GM18907 (cell line): Measurements from ENCODE around the gene C1orf216.
"Not testable (repeated sequence)": the region's sequence is repeated elsewhere in the genome, so short reads cannot be mapped to it uniquely, and the experiment has no call there.

ENCODE experiments used
- ATAC-seq: cut with Tn5 transposase; IDR thresholded peaks from one replicate; pipeline ENCODE4 v1.9.1; 2021; ENCODE audit warnings: mild to moderate bottlenecking, moderate library complexity; ENCODE audit not compliant: unreplicated experiment

C1orf216 gene

GRCh38 chr1:35718492-35719336 is at the start of gene C1orf216:
Gene C1orf216, minus strand, starts transcription at chr1:35718884. Its CDS starts 2,563 bp downstream, at chr1:35716321.
- peak; percentile 46 for ATAC-seq

DNA sequence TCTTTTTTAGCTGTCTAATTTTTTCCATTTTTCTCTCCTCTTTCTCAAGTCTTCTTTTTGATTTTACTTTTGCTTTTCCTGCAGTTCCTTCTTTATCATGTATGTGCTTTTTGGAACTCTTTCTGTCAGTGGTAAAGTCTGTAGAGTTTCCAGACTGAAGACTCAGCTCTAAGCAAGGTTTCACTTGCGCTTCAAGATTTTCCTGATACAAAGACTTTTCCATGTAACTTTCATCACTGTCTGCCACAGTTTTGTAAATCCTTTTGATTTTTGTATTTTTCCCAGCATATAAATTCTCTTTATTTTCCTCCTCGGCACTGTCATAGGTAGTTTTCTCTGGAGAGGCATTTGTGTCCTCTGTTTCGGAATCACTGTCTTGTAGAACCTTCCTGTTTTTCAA is 45.6 kb upstream of the C1orf216 start:
- no peak for ATAC-seq

DNA sequence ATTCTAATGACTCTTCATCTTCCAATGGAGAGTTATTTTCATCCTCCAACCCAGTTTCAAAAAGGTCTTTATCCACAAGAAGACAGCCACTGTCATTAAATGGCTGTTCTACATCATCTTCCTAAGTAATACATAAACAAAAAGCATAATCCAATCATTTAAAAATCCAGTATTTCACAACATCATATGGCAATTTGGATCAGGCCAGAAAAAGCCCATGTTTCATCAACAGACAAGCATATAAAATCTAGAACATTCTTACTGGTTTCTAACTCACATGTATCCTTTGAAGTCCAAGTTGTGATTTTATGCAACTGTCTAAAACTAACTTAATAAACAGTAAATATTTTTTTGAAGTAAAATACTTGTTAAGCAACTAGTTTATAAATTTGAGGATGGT is 44.5 kb upstream of the C1orf216 start:
- ATAC-seq: no peak

- no peak for ATAC-seq
Measured at GRCh38 chr1:35762141-35762540, 43.5 kb upstream of the C1orf216 start.

GRCh38 chr1:35756064-35756463 is 37.4 kb upstream of the C1orf216 start:
- ATAC-seq: no peak

GRCh38 chr1:35753626-35754260 is 35.1 kb upstream of the C1orf216 start:
- no peak for ATAC-seq

- ATAC-seq: no peak
Measured at GRCh38 chr1:35748326-35748725, 29.6 kb upstream of the C1orf216 start.

DNA sequence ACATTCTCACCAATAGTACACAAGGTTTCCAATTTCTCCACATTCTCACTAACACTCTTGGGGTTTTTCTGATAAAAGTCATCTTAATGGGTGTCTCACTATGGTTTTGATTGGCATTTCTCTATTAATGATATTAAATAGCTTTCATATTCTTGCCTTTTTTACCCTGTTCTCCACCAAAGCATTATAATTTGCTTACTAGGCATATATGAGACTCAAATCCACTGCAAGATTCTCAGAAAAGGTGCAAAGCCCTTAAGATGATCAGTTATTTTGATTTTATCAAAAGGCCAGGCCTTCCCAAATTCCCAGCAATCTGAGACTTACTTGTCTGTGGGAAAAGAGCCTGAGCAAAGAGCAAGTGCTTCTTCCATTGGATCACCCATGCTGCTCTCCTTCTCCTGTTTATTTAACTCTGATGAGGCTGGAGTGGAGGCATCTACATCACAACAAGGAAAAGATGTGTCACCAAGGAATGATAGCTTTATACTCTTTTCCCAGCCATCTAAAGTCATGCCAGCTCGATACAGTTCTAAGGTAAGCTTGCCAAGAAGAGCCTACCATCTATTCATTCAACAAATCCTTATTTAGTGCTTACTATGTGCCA is 26.5 kb upstream of the C1orf216 start:
- ATAC-seq: no peak

GRCh38 chr1:35737120-35737519 is 18.4 kb upstream of the C1orf216 start:
- ATAC-seq: no peak

DNA sequence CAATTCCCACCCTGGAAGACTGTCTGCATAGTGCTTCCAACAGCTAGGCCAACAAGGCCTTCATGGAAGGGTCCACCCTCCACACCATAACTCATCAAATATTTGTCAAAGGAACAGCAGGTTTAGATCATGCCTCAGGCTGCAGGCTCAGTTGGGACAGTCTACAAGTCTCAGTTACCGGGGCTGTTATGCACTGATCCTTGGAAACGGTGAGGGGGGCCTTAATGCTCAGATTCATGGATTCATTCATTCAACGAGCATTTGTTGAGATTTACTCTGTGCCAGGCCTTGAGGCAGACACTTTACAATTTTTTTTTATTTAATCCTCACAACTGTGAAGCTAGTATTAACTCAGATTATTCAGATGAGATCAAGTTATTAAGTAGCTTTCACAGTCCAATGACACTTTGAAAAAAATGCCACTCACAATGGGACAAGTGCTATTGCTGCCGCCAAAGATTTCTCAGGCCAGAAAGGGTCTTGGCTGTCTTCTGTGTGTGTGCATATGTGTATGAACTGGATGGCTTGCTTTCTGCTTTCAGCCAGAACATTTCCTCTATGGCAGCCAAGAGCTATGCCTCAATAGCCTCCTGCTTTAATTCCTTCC is 8.9 kb upstream of the C1orf216 start:
- ATAC-seq: no peak

DNA sequence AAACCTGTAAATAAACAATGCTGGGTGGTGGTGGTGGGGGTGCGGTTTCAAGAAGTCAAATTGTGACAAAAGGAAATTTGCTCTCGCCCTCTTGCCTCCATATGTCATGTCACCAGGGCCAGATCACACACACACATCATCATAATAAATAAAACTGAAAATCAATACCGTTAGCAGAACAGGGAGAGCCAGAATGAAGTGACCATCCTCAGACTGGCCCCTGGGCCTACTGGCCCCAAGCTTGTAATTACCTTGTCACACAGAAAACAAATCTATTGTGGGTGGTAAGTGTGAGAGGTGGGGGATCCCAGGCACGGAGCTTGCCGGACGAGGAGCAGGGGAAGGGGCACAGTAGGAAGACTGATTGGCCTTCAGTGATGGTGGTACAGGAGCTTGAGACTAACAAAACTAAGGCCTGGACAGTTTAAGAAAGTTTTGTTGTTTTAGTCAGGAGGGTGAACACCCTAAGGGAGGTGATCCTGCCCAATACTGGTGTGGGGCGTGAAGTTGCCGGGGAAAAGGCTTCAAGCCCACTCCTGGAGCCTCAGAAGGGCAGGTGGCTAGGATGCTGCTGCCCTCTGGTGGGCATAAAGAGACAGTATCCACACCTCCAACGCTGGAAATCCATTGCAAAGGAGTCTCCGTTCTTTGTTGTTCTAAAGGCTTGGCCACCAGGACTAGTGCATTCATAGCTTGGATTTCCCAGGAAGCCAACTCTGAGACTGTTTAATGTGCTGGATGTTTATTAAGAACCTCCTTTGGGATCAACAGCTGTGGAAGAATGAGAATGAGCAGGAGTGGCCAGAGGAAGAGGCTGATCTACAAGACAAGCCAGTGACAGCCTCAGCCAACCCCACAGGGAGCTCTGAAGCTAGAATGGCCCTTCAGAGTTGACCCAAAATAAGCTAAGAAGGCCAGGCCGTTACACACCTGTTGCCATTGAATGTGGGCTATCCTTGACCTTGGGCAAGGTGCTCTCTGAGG is 8.1 kb upstream of the C1orf216 start:
- no peak for ATAC-seq

DNA sequence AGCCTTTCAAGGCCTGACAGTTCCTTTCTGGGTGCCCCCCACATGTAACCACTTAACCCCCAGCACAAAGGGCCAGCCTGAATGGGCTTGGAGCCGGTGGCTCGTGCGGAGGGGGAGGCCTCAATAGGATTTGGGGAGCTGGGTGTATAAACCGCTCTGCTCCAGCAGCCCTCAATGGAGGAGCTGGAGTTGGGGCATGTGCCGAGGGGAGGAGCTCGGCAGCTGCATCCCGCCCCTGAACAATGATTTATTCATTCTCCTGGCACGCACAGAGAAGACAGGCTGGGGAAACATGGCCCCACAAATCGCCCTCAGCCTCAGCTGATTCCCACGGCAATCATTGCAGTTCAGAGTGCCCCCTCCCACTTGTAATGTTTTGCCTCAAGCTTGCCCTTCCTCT is 6.9 kb upstream of the C1orf216 start:
- ATAC-seq: no peak

DNA sequence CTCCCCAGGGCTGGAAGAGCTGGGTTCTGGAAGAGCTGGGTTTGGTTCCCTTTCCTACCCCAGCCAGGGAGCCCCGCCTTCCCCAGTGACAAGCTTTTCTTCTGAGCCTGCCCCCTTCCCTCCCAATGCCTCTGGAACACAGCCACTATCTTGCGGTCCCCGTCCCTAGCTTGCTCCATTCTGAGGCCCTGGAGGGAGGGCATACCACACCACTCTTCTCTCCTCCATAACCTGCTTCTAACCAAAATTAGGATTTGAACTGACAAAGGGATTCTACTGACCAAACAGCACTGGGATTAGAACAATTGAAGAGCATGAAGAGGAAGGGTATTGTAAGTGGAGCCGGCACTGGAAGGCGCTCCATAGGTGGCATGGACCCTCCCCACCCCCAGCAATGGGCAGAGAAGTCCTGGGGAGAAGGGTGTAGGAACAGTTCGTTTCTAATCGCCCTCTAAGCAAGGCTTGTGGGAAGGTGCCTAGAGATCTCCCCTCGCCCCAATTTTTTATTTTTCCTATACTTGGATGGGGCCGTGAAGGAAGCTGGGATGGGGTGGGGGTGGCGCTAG is 690 bp downstream of the C1orf216 start:
- ATAC-seq: no peak

GRCh38 chr1:35715568-35716002 is 3.1 kb downstream of the C1orf216 start:
- peak; percentile 62 for ATAC-seq

DNA sequence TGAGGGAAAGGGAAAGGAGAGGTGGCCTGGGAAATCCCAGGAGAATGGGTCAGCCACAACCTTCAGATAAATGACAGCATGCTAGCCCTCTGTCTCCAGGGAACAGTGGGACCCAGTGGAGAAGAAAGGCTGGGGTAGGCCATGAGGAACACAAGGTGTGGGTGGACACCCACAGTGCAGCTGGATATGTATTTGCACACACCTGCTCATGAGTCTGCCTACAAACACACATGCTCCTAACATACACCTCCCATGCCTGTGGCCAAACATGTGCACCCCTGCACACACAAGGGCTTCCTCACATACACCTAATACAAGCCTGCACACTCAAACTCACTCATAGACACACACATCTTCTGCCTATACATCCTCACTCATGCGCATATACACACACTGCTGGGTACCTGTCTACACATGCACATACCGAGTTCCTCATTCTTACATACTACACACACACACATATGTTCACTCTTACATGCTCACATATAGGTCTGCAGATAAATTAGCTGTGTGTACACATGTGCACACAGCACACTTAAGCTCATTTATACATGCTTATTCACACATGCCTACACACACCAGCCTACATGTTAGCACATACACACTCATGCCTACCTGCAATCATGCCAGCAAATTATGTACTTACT is 3.6 kb downstream of the C1orf216 start:
- peak; percentile 12 for ATAC-seq

DNA sequence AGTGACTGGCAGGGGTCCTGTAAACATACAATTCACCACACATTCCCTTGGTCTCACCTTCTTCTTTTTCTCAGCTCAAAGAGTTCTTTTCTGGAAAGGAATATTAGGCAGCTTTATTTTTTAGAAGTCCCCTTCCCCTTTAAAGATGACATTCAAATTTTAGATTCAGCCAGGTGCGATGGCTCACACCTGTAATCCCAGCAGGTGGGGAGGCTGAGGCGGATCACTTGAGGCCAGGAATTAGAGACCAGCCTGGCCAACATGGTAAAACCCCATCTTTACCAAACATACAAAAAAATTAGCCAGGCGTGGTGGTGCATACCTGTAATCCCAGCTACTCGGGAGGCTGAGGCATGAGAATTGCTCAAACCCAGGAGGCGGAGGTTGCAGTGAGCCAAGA is 7.6 kb downstream of the C1orf216 start:
- ATAC-seq: not testable (repeated sequence)

GRCh38 chr1:35708952-35709351 is 9.7 kb downstream of the C1orf216 start:
- no peak for ATAC-seq

DNA sequence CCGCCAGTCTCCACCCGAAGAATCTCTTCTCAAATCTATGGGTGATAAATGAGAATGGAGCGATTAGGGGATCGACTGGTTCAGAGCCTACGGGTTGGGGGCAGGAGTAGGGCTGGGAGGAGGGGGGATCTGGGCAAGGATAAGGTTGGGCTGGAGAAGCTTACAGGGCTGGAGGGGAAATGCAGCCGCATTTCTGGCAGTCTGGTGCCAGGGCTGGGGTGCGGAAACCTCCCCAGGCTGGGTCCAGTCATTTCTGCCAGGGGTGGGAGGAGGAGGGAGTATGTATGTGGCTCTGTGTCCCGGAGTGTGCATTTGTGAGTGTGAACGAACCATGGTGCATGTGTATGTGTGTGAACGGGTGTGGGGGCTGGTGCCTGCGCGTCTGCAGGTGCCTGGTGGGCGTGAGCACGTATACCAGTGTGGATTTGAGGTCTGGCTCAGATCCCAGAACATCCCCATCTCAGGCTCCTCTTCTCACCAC is 10.2 kb downstream of the C1orf216 start:
- ATAC-seq: no peak
